ENCODE results near the gene CLINT1. TPM values are rescaled to one million over a fixed set of nuclear protein-coding genes. Genes with fewer than 3 reads are reported as not detected.

Gene CLINT1
- total RNA-seq, 2 donors from 2014 or later: 76.3 to 83.6 TPM

- no peaks in the 10 kb centered on the region for H3K27me3 ChIP-seq
These were observed 58.8 kb downstream of the CLINT1 start for GRCh38 chr5:157800137-157800536.

GRCh38 chr5:157799578-157799977, 59.4 kb downstream of the CLINT1 start:
- no peak for DNase-seq (ENCODE audit: low spot score)

More at GRCh38 chr5:157800137-157800536, 58.8 kb downstream of the CLINT1 start:
- TF ChIP-seq CTCF (IDR thresholded peaks at IDR 0.05): no peak
- no peak overlapping the region for H3K4me3 ChIP-seq
- no peaks in the 10 kb centered on the region for H3K9me3 ChIP-seq
- no peaks in the 10 kb centered on the region for H3K4me1 ChIP-seq
- DNase-seq (ENCODE audit: low spot score): no peak
- no peak overlapping the region for H3K27ac ChIP-seq
- peaks cover 26% of the 10 kb centered on the region for H3K36me3 ChIP-seq

GRCh38 chr5:157793301-157793700, 65.6 kb downstream of the CLINT1 start:
- TF ChIP-seq CTCF (IDR thresholded peaks at IDR 0.05): no peak
- Histone ChIP-seq H3K36me3 (peaks cover 23% of the 10 kb centered on the region), H3K4me3 (no peak overlapping the region), H3K27ac (no peak overlapping the region), H3K27me3 (no peaks in the 10 kb centered on the region), H3K4me1 (no peaks in the 10 kb centered on the region), H3K9me3 (no peaks in the 10 kb centered on the region)
- DNase-seq (ENCODE audit: low spot score): no peak

More at GRCh38 chr5:157799578-157799977, 59.4 kb downstream of the CLINT1 start:
- Histone ChIP-seq H3K27me3 (no peaks in the 10 kb centered on the region), H3K9me3 (no peaks in the 10 kb centered on the region), H3K36me3 (peaks cover 20% of the 10 kb centered on the region), H3K27ac (no peak overlapping the region), H3K4me3 (no peak overlapping the region), H3K4me1 (no peaks in the 10 kb centered on the region)
- no peak for TF ChIP-seq CTCF (IDR thresholded peaks at IDR 0.05)

- no peaks in the 10 kb centered on the region for H3K27me3 ChIP-seq
- DNase-seq (ENCODE audit: low spot score): no peak
- H3K36me3 ChIP-seq: peaks cover 36% of the 10 kb centered on the region
- TF ChIP-seq CTCF (IDR thresholded peaks at IDR 0.05): no peak
- no peak overlapping the region for H3K4me3 ChIP-seq
- H3K27ac ChIP-seq: no peak overlapping the region
- no peaks in the 10 kb centered on the region for H3K9me3 ChIP-seq
- H3K4me1 ChIP-seq: no peaks in the 10 kb centered on the region
These were observed 73.1 kb downstream of the CLINT1 start for GRCh38 chr5:157785801-157786200.

GRCh38 chr5:157779221-157779620, 79.7 kb downstream of the CLINT1 start:
- Histone ChIP-seq H3K4me3 (no peak overlapping the region), H3K36me3 (peaks cover 1% of the 10 kb centered on the region), H3K27ac (no peak overlapping the region), H3K27me3 (no peaks in the 10 kb centered on the region), H3K4me1 (no peaks in the 10 kb centered on the region), H3K9me3 (no peaks in the 10 kb centered on the region)
- no peak for TF ChIP-seq CTCF (IDR thresholded peaks at IDR 0.05)
- no peak for DNase-seq (ENCODE audit: low spot score)

GRCh38 chr5:157778121-157778805, 80.7 kb downstream of the CLINT1 start:
- DNase-seq (ENCODE audit: low spot score): no peak
- no peak overlapping the region for H3K27ac ChIP-seq
- H3K4me1 ChIP-seq: no peaks in the 10 kb centered on the region
- no peaks in the 10 kb centered on the region for H3K9me3 ChIP-seq
- no peak for TF ChIP-seq CTCF (IDR thresholded peaks at IDR 0.05)
- no peaks in the 10 kb centered on the region for H3K36me3 ChIP-seq
- H3K27me3 ChIP-seq: no peaks in the 10 kb centered on the region
- H3K4me3 ChIP-seq: no peak overlapping the region
